HG03575 (cell line): ENCODE data around the gene PRKCQ.

Experiments
- ATAC-seq: cut with Tn5 transposase; IDR thresholded peaks from one replicate; pipeline ENCODE4 v1.9.1; 2021; ENCODE audit not compliant: unreplicated experiment, insufficient number of reproducible peaks, low FRiP score; ENCODE audit errors: extremely low read depth

Gene PRKCQ

DNA sequence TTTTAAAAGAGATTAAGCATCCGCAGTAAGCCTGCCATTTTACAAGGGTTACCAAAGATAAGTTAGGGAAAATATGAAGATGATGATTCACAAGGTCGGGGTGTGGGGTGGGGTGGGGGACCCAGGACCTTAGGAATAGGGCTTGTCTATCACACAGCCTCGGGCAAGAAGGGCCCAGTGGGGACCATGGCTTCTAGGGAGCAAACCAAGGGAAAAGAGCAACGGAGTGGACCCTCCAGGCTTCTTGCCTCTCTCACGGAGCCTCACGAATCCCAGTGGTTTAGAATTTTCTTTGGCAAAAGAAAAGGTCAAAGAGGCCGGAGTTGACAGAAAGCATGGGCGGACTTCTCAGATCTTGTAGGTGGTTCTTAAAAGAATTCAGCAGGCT, 1.3 kb downstream of the PRKCQ start:
- no peak for ATAC-seq

DNA sequence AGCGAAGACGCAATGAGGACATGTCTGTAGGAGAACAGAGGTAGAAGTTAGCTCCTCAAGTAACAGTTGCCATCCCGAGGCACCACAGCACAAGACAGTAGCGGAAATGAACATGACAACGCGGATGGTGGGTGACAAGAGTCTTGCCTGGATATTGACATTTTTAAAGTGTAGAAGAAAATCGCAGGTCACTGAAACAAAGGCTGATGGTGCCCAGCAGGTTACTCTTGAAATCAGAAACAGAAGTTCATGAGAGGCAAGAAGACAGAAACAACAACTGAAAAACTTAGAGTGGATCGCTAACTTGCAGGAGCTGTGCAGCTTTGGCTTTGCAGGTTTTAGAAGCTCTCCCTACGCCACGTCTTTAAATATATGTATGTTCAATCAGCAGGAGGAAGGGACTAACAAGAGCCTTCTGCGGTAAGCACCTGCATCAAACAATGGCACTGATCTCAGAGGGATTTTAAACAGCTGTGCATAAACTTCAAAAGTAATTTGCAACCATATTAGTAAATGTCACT, 1.8 kb downstream of the PRKCQ start:
- ATAC-seq: no peak

DNA sequence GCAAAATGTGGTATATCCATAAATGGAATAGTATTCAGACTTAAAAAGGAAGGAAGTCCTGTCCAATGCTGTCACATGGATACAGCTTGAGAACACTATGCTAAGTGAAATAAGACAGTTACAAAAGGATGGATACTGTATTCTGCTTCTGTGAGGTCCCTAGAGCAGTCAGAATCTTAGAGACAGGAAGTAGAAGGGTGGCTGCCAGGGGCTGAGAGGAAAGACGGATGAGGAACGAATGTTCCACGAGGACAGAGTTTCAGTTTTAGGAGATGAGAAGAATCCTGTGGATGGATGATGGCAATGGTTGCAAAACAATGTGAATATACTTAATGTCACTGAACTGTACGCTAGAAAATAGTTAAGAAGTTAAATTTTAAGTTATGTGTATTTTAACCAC, 3.8 kb downstream of the PRKCQ start:
- ATAC-seq: no peak

DNA sequence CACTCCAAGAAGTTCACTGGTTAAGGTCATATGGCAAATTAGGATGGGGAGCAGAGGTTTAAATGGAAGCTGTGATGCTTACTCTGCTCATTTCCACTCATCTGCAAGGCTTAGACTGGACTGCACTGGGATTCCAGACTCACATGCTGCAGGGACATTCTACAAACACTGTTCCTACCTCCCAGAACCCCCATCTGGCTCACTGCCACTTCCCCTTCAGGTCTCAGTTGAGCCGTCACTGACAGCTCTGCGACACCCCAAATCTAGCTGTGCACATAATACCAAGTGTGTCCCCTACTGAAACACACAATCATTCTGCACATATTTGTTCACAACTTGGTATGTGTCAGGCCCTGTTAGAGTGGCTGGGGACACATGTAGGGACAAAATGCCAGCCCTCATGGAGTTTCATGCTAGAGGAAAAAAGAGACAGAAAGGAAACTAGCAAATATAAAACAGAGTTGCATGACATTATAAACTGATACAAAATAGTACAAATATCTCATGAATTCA, 5.4 kb downstream of the PRKCQ start:
- ATAC-seq: no peak

DNA sequence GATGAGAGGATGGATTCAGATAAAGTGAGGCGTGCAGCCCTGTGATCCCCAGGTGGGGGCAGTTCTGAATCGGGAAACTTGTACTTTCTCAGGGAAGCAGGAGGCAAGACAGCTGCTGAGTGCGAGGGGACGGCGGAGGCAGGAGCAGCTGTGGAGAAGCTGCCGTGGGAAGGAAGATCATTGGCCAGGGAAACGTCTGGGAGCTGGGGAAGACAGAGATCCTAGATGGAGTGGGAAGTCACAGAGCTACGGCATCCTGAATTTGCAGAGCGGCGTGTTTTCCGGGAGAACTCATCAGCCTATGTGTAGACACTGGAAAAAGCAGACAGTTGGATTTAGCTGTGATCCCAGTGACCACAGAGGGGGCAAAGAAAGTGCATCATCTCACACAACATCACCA, 9.2 kb downstream of the PRKCQ start:
- ATAC-seq: no peak

DNA sequence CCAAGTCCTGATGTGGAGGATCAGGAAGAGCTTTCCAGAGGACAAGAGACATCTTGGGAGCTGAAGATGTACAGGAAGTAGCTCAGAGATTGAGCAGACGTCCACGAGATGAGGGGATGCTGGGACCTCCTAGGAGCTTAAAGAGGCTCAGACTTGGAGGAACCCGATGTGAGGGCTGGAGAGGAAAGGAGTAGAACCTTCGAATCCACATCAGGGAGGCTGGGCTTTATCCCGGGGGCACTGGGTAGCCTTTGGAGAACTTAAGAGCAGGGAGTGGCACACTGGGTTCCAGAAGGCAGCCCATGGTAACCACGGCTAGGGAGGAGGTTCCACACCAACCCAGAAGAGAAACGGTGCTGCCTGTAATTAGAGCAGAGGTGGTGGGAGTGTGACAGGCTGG, 10.8 kb downstream of the PRKCQ start:
- no peak for ATAC-seq

DNA sequence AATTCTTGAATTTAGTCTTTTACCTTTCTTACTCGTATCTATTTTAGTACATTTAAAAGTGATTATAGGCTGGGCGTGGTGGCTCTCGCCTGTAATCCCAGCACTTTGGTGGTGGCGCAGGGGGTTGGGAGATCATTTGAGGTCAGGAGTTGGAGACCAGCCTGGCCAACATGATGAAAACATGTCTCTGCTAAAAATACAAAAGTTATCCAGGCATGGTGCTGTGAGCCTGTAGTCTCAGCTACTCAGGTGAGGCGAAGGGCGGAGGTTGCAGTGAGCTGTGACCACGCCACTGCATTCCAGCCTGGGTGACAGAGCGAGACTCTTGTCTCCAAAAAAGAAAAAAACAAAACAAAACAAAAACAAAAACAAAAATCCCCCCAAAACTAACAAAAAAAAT, 12.2 kb downstream of the PRKCQ start:
- no peak for ATAC-seq

DNA sequence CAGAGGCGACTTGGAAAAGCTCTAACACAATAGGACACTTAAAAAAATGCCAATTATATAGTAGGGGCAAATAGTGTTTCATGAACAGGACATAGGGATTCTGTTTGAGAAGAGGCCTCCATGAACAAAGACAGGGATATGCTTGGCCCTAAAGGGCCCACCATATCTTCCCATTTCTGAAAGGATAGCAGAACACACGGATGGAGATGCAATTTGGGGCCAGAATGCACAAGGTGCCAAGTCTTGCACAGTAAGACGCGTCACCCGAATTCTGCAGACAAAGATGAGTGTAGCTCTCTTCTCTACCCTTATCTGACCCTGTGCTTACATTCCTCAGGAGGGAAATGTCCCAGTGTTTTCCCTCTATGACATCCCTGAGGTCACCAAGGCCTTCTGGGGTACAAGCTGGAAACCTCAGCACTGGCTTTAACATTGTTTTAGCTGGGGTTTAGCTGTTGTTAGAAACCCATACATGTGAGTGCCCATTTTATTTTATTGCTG, 12.8 kb downstream of the PRKCQ start:
- no peak for ATAC-seq

DNA sequence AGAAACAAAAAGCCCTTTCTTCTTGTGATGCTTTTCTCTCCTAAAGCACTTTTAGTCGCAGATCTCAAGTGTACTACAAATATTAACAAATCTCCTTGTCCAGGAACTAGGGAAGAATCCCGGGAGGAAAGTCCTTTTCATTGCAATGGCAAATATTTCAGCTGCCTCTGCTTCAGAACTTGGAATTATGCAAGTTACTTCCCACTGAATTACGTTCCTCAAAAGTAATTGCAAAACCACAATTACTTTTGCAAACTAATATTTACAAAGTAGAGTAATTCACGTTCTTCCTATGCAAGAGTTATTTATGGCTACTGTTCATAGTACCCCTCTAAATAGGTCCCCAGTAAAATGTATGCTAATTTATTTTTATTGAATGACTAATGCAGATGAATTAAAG, 14.5 kb downstream of the PRKCQ start:
- ATAC-seq: no peak

DNA sequence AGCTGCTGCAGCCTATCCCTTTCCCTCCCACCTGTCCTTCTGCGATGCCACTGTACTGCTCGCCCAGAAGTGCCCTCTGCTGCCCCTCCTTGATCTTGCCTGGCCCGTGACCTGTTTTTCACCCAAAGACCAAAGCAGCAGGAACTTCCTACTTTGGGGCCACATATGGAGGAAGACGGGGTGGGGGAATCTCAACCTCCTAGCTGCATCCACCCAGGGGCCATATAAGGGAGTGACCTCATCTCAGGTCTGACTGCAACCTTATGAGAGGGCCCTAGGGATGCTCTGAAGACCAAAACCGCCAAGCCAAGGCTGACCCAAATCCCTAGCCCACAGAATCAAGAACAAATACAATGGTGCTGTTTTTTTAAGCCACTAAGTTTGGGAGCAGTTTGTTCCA, 15.7 kb downstream of the PRKCQ start:
- ATAC-seq: no peak

DNA sequence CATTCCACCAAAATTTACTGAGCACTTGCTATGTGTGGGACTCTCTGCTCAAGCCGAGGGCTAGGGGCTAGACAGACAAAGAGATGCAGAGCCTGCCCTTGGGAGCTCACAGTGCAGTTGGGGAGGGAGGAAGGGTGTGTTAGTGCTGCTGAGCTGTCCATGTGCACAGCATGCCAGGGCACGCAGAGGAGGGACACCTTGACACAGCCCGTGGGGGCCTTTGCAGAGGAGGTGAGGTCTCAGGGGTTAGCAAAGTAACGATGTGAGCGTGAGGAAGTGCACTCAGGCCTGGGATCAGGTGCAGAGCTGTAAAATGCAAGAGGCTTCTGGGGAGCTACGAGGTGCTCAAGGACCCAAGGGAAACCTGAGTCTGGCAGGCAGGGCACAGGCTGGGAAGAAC, 16.3 kb downstream of the PRKCQ start:
- ATAC-seq: no peak

DNA sequence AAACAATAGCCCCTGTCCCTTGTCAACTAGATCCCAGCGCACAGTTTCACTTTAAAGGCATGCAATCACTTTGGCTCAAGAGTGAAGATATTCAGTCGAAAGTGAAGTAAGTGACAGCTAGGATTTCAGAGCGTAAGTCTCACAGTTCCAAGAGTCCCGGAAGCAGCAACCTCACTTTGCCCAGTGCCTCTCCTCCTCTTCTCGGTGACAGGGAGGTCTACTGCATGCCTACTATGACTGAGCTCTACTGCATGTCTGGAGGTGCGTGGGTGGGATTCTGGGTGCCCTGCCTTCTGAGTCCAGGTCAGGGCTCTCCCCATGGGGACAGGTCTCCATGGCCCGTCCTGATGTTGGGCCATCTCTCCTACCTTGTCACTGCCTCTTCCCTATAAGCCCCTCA, 17.0 kb downstream of the PRKCQ start:
- no peak for ATAC-seq

DNA sequence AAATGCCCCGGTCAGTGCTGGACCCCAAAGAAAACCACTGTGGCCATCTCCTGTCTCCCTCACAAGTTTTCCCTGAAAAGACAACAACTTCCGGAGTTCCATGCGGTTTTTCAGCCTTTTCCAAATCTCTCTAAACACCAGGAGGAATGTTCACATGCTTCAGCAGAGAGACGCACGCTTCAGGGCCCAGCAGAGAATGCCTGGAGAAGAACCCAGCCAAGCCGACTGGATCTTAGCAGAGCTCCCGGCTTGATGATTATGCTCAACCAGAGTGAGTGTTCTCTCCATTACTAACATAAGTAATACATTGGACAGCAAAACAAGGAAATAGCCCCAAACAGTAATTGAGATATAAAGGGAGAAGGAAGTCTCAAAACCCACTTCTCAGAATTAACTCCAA, 17.9 kb downstream of the PRKCQ start:
- no peak for ATAC-seq

DNA sequence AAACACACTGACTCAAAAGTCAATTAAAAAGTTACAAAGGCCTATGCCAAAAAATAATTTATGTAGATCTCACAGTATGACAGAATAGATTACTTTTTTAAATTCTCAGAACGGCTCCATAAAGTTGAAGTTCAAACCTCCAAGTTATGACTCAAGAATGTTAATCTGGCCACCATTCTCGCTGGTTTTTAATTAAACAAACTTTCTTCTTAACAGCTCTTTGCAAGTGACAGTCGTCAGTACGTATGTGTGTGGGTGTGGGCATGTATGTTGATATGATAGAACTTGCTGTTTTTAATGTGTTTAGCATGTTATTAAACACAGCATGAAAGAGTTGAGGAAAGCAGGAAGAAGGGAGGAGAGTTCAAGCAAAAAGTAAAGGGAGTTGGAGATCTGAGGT, 18.5 kb downstream of the PRKCQ start:
- ATAC-seq: no peak

DNA sequence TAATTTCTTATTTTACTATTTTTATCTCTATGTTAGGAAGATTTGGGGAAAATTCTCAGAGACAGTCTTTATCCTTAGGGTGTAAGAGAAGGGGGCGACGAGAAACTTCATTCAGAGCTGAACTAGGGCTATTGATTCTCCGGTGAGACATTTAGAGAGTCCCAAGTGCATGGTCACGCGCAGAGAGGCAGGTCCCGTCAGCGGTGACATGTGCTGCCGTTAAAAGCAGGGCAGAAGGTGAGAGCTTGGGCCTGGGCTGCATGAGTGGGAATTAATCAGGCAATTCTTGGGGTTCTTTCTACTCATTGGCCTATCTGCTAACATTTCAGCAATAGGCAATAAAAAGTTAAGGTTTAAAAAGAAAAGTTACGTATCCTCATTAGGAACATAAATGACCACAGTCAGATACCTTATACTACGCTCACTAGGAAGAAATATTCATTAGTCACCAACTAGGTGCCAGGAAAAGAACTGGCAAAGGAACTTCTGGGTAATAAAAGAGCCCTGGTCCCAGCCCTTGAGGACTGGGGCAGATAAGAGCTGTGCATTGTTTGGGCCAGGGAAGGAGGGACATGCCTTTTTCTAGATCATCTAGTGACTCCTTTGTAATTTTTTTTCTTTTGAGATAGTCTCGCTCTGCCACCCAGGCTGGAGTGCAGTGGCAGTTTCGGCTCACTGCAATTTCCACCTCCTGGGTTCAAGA, 21.2 kb downstream of the PRKCQ start:
- no peak for ATAC-seq

DNA sequence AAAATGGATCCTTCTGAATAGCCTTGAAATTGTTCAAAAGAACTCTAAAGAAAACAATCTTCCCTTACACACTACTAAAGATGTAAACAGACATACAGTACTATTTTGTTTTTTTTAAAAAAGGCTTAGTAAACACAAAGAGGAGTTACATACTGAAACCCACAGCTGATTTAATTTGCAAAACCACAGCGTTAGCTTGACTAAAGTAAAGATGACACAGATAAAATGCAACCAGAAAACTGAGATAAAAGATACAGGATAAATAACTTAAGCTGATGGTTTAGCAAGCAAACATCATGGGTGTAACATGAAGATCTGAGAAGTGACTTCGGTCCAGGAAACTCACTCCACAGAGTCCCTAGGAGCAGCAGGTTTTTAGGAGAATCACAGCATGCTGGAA, 21.8 kb downstream of the PRKCQ start:
- no peak for ATAC-seq

DNA sequence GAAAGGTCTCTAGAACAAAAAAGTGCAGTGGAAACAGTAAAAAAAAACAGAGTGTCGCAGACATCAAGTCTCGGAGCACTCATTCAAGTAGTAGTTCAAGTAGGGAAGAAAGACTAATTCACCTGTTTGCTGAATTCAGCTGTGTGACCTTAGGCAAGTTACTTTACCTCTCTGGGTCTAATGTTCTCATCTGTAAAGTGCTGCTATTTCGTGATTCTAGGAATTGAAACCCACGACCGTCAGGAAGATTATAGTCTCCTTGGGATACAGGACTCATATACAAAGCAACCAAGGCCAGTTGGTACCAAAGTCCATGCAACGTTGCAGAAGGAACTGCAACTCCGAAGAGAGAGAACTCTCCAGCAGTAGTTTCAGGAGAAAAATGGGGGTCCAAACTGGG, 26.1 kb downstream of the PRKCQ start:
- ATAC-seq: no peak

DNA sequence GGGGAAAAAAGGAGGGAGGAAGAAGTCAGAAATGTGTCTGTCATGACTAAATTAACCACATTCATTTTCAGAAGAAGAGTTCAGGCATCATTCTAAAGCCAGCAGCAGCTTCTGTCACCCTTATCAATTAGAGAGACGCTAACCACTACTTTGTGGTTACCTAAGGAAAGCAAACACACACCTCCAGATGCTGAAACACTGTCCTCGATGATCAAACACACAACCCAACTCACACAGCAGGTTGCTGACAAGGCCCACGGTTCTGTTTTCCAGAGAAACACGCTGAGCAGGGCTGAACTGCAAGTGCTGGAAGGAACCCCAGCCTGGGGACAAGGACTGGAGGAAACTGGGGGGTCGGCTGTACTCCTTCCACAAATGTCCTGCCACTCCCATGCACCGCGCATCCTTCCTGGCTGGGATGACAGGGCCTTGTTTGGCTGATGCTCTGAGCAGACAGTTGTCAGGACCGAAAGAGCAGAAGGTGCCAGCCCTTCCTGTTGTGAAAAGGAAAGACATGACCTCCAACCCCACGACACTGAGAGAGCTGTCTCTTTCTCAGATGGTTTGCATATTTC, 36.6 kb downstream of the PRKCQ start:
- no peak for ATAC-seq

DNA sequence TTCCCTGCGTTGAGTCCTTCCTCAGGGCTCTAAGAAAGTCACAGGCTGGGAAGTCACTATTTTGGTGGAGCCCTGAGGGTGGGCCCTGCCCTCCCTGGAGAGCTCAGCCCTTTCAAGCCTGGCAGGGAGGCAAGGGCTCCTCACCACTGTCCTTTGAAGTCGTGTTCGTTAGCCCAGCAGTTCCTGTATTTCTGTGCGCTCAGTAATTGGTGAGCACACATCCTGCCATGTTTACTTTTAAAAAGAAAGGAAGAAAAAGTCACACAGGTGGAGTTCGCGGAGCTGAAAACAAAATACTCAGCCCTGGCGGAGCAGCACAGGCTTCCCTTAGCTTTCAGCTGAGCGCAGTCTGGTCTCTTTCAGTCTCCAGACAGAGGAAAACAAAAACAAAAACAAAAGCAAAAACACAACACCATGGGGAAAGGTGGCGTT, 37.1 kb downstream of the PRKCQ start:
- ATAC-seq: no peak

DNA sequence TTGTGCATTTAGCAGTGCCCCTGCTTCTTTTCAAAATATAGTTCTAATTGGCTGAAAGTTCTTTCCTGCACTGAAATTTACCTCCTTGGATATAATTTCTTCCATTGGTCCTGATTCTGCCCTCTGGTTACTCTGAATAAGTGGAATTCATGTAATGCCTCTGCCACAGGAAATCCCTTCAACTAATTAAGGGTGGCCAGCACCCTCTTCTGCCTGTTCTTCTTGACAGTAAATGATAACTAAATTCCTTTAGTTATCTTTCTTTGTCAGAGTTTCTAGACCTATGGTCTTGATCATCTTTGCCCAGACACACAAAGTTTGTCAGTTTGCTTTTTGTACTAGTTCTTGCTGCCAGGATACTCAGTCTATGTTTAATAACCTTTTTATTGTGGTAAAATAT, 40.2 kb downstream of the PRKCQ start:
- no peak for ATAC-seq

DNA sequence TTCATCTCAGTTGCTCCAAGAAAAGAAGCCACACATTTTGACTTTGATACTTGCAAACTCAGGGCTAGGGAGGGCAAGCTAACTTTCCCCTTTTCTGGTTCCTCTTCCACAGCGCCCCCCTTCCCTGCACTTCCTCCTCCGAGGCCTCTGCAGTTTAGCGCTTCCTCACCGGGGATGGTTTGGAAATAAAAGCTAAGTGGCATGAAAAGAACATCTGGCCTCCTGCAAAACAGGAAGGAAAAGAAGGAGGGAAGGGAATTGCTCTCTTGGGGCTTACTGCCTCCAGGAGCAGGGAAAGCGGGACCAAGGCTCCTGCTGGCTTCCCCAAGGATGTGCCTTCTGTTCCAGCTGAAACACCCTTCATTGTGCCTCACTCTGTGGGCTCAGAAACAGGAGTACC, 42.3 kb downstream of the PRKCQ start:
- no peak for ATAC-seq
